Esophagus squamous epithelium (tissue), 4 donors: ENCODE measurements around the gene EEF1AKMT3.

Experiments
- POLR2A ChIP-seq, 4 donors: fragments of 450-650 bp; IDR thresholded peaks; one replicate each; pipeline ENCODE4 v1.6.1; 2017; ENCODE audit warnings: antibody characterized with exemption in 4 of 4, mild to moderate bottlenecking in 4 of 4, moderate library complexity in 3 of 4
- TF ChIP-seq, protein P1 (sequence below), 6 experiments: fragments of 450-650 bp in 4 of 6; fragments of 200-600 bp in 2 of 6; sonication (generic) in 2 of 6; IDR thresholded peaks; one replicate each; pipeline ENCODE4 v1.5.1; 2016 to 2019; ENCODE audit warnings: antibody characterized with exemption in 6 of 6, mild to moderate bottlenecking in 4 of 6, moderate library complexity in 4 of 6

DNA sequence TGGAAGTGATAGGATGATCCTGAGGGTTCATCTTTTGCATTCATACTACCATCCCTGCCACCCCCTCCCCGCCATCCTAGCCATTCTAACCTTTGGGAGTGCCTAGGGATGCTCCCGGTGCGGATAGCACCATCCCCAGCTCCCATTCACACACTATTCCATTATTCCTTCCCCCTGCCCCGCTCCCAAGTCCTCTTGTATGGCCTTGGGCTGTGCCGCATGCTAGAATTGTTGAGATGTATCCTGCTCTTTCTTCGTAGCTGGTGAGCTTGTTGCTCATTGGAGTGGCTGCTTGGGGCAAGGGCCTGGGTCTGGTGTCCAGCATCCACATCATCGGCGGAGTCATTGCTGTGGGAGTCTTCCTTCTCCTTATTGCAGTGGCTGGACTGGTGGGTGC, 26.9 kb upstream of the EEF1AKMT3 start:
- no peak for TF ChIP-seq POLR2A (IDR thresholded peaks at IDR 0.05)
- TF ChIP-seq, protein P1, sequence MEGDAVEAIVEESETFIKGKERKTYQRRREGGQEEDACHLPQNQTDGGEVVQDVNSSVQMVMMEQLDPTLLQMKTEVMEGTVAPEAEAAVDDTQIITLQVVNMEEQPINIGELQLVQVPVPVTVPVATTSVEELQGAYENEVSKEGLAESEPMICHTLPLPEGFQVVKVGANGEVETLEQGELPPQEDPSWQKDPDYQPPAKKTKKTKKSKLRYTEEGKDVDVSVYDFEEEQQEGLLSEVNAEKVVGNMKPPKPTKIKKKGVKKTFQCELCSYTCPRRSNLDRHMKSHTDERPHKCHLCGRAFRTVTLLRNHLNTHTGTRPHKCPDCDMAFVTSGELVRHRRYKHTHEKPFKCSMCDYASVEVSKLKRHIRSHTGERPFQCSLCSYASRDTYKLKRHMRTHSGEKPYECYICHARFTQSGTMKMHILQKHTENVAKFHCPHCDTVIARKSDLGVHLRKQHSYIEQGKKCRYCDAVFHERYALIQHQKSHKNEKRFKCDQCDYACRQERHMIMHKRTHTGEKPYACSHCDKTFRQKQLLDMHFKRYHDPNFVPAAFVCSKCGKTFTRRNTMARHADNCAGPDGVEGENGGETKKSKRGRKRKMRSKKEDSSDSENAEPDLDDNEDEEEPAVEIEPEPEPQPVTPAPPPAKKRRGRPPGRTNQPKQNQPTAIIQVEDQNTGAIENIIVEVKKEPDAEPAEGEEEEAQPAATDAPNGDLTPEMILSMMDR (IDR thresholded peaks at IDR 0.05), result no peak
